SH-SY5Y (cell line): Measurements from ENCODE around the gene C1QL2.

Experiments
- GATA2 ChIP-seq: IDR thresholded peaks from 2 replicates; pipeline ENCODE4 v1.6.1; 2011; ENCODE audit warnings: mild to moderate bottlenecking, low read depth, low read length
- GATA3 ChIP-seq: IDR thresholded peaks from 2 replicates; pipeline ENCODE4 v1.6.1; 2011; ENCODE audit warnings: low read depth, mild to moderate bottlenecking, low read length, moderate library complexity

Gene C1QL2

DNA sequence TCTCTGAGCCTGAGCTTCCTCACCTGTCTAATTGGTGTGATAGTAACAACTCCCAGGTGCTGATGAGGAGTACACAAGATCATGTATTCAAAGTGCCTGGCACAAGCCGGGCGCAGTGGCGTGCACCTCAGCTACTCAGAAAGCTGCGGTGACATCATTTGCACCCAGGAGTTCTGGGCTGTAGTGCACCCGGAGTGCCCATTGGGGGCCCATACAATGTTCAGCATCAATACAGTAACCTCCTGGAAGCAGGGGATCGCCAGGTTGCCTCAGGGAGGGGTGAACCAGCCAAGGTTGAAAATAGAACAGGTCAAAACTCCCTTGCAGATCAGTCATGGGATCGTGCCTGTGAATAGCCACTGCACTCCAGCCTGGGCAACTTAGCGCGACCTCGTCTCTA, 11.2 kb upstream of the C1QL2 start:
- no peak for TF ChIP-seq GATA3
- TF ChIP-seq GATA2 = no peak

DNA sequence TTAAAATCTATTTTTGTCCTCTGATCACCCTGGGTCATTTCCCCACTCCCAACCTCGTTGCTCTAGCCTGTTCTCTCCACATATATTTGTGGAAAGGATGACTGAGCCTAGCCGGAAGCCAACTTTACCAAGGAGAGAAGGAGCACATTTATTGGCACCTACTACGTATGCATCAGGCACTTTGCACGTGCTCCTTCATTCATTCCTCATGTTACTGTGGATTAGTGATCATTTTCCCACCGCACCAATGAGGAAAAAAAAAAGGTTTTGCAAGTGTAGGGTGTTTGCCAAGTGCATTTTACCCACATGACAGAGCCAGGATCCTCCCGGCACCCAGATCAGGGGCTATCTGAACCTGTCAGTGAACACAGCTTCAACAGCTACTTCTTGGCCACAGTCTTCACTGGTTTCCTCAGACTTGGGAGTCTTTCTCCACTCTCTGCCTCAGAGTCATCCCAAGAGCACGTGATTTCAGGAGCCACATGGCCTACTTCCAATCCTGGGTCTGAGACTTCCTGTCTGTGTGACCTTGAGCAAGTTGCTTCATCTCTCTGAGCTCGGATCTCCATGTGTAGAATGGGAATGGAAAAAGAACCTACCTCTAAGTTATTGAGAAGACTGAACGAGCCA, 1.9 kb upstream of the C1QL2 start:
- TF ChIP-seq GATA3 (no peak), GATA2 (no peak)

DNA sequence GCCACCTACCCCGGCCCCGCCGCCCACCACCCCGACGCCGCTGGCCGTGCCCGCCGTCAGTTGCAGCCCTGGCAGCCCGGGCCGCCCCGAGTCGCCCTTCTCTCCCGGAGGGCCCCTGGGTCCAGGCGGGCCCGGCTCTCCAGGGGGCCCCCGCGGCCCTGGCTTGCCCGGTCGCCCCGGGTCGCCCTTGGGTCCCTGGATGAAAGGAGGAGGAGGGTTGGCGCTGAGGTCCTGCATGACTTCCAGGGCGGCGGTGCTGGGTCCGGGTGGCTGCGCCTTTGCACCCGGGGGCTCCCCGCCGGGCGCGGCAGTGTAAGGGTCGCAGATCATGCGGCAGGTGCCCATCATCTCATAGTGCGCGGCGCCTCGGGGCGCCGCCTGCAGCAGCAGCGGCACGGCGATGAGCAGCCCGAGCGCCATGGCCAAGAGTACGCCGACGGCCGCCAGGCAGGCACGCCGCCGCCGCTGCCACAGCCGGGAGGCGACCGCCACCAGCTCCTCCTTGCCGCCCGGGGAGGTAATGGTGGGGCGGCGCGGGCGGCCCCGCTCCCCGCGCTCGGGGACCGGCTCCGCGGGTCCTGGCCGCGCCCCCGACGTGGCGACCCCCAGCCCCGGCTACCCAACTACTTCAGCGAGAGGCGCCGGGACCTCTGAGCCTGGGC, 570 bp downstream of the C1QL2 start:
- TF ChIP-seq GATA2 (no peak), GATA3 (no peak)

DNA sequence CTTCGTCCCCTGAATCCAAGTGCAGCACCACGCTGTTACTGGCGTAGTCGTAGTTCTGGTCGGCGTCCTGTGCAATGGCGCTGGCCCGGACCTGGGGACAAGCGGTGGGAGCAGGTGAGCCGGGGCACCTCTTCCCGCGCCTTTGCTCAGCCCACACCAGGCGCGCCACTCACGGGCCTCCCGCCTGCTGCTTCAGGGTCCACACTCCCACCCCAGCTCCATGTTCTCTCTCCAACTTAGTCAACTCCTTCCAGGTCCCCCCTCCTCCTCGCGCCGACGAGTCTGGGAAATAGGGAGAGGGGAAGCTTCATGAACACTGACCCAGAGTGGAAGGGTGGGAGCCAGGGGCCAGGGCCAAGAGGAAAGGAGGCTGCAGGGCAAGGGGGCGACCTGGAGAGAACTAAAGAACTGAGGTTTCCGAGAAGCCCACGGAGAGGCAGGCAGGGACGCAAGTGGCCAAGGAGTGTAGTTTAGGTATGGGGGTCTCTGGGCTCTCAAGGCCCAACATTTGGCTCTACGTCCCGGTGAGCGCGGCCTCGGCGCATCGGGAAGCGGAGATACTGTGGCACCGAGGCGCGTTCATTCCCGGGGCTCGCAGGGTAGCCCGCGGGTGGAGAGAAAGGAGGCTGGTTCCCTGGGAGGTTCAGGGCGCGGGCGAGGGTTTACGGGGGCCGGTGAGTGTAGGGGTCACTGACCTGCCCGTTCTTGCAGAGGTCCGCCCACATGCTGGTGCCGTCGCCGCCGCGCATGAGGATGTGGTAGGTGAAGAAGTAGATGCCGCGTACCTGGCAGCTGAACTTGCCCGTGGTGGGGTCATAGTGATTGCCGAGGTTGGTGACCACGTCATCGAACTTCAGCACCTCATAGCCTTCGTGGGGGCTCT, 1.4 kb downstream of the C1QL2 start:
- TF ChIP-seq GATA2 (no peak), GATA3 (no peak)

DNA sequence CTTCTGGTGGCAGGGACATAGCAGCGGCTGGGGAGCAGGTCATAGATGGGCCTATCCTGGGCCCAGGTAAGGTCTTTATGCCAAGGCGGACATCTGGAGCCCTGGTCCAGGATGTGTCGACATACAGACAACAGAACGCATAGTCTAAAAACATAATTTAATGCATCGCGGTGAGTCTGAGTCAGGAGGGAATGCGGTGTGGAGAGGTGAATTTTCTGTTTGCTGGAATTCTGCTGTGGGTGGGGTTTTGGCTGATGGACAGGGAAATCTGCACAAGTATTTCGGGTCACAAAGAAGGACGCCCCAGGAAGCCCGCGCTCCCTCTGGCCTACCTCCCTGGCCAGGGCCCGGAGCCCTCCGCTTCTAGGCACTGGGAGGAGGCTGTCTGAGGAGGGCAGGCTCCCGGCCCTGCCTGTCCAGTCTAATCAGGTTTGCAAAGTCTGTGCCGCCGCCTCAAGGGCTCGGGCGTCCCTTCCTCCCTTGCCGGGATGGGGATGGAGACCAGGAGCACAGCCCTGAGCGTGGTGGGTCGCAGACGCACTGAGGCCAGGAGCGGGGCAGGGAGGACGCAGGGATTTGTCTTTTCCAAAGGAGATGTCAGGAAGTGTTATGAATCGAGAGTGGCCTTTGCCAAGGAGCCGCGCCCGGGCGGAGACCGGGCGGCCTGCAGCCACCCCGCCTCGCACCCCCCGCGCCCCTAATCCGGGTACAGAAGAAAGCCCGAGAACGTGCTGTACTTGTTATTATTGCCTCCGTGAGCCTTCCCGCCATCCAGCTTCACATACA, 2.3 kb downstream of the C1QL2 start:
- TF ChIP-seq GATA3 (no peak), GATA2 (no peak)

DNA sequence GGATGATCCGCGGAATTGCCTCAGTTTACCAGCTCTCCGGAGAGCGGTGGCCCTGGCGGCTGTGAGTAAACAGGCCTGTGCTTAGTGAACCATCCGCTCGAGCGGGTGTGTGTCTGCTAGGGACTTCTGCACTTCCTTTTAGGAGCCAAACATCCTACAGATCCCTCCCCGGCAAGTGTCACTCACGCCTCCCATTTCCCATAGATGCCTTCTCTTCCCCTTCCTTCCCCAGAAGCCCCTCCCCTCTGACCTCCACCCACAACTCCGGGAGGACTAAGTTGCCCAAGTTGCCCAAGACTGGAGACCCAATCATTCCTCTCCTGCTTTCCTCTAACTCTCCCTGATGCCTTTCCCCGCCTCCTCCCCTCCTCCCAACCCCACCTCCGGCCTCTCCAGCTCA, 2.9 kb downstream of the C1QL2 start:
- TF ChIP-seq GATA3 = no peak

DNA sequence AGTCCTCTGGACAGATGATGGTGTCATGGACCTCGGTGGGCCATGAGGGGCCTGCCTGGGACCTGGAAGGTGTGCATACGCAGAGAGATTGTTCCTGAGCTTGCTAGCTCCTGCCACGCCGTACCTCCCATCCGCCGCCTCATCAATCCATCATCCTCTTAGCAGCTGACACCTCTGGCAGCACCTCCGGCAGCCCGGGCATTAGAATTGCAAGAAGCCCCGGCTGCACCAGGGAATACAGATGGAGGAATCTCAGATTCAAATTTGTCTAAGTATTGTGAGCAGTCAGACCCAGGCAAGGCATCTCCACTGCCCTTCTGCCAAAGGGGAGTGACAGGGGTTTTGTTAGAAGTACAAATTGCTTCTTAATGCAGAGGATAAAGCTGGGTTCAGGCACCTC, 4.5 kb downstream of the C1QL2 start:
- TF ChIP-seq GATA2 (no peak), GATA3 (no peak)

DNA sequence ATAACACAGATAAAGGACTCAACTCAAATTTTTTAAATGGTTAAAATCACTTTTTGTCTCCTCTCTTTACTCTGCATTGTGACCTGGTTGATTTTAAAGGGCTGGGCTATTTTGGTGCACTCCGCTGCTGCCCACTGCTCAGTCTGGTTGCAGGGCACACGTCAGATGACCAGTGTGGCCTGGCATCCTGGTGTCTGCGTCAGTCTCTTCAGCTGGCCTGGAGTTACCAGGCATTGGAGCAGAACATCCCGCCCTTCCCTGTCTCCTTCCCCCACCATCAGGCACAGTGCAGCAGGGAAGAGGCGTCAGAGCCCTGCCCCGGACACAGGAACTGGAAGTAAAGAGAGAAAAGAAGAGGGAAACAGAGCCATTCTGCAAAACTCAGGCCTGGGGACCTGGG, 8.9 kb downstream of the C1QL2 start:
- TF ChIP-seq GATA3 (no peak), GATA2 (no peak)

DNA sequence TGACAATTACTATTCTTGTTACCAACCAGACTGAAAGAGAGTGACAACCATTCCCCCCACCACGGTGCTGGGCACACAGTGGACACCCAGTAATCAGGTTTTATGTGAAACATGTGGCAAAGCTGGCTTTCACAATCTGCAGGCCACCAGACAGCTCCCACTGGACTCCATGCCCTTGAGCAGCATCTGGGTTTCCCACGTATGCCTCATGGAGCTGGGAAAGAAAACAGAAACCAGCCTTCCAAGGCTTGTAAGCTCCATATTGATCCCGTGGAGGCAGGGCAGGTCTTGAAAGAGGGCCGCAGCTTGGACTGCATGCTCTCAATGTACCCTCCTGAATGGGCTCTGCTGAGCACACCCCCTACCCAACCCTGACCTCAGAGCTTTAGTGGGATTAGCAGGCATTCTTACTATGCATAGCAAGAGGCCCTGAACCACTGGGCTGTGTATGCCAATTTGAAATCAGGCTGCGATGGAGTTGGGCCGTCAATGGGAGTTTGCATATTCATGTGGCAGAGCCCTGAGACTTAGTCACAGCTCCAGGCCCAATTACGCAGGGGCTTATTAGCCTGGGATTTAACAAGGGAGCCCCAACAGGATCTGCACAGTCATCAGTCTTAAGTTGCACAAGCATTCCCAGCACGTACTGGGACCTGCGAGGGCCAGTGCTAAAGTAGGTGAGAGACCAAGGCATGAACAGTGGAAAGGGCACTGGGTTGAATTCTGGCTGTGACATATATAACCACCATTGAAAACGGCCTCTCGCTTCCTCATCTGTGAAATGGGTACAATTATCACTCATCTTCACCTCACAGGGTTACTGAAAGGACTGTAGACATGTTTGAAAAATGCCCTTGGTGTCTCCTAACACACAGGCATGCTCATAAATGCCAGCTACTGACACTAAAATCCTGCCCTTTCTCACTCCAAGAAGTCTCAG, 10.5 kb downstream of the C1QL2 start:
- TF ChIP-seq GATA3 = no peak
- TF ChIP-seq GATA2 = no peak

DNA sequence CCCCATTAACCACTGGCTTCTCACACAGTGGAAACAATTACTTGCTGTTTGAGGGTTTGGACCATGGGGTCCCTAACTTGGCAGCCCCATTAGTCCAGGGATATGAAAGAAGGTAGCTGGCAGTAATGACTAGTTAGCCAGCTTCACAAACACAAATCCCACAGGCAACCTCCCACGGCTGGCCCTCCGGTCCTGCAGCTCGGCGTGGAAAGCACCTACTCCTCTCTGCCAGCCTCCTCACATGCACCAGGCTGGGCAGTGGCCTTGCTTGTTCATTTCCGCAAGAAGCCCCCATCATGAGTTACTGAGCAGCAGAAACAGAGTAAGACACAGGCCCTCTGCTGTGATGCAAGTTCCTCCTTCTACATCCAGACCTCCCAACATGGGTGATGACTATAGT, 13.7 kb downstream of the C1QL2 start:
- no peak for TF ChIP-seq GATA3
- TF ChIP-seq GATA2 = no peak

DNA sequence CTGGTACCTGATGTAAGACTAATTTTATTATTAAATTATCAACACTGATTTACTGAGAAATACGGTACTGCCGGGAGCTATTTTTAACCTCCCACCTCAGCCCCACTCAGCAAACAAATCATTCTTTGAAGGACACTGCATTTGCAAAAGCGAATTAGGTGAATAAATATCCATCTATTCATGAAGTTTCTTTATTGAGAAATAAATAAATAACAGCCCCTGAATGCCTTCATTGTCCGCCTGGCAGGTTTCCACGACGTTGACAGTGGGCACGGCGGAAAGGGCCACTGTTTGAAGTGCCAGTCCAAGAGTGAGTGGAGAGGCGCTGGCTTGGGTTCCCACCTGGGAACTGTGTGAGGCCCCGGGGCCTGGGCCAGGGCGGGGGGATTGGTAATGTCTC, 15.7 kb downstream of the C1QL2 start:
- TF ChIP-seq GATA2 (no peak), GATA3 (no peak)

DNA sequence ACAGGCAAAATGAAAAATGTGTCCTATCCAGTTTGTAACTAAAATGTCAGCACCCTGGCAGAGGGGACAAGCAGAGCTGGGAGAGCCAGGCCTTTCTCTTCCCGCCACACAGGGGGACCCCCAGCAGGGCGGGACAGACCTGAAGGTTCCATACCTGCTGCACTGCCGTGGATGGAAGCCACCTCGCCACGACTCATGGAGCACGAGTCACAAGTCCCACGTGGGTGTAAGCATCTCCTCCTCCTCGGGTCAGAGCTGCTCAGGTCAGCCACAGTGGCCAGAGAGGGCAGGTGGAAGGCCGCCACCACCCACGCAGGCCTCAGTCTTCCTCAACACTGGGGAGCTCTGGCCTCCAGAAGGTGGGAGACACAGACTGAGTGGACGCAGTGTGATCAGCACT, 21.0 kb downstream of the C1QL2 start:
- TF ChIP-seq GATA3 = no peak
- TF ChIP-seq GATA2 = no peak

DNA sequence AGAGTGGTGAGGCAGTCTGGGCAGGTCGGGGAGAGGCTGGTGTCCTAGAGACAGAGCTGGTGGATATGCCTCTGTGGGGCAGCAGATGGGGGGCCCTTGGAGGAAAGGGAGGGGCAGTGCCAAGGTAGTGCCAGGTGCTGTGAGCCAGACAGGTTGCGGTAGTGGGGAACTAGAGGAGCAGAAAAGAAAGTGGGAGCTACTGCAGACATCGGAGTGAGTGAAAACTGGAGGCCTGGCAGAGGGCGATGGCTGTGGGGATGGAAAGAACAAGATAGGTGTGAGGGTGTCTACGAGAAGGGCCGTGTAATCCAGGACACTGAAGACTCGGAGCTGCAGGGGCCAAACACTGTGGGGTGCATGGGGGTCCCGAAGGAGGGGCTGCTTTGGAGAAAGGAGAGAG, 21.7 kb downstream of the C1QL2 start:
- TF ChIP-seq GATA3 = no peak
- TF ChIP-seq GATA2 = no peak

DNA sequence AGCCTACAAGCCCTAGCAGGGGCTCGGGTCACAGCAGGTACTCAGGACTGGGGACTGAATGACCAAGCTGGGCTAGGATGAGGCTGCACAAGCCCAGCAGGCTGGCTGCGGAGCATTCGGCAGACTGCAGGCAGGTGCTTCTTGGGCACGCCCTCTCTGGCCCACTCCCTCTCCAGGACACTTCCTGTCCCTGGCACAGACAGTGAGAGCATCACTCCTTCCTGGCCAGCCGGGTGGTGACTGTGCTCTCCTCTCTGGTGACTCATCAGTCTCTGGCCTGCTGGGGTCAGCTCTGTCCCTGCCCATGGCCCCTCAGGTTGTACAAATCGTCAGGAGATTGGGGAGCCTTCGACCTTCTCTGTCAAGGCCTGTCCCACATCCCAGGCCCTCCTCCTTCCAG, 22.5 kb downstream of the C1QL2 start:
- TF ChIP-seq GATA2 (no peak), GATA3 (no peak)
